ENCODE measurements around the gene SENP8.

The SENP8 gene

DNA sequence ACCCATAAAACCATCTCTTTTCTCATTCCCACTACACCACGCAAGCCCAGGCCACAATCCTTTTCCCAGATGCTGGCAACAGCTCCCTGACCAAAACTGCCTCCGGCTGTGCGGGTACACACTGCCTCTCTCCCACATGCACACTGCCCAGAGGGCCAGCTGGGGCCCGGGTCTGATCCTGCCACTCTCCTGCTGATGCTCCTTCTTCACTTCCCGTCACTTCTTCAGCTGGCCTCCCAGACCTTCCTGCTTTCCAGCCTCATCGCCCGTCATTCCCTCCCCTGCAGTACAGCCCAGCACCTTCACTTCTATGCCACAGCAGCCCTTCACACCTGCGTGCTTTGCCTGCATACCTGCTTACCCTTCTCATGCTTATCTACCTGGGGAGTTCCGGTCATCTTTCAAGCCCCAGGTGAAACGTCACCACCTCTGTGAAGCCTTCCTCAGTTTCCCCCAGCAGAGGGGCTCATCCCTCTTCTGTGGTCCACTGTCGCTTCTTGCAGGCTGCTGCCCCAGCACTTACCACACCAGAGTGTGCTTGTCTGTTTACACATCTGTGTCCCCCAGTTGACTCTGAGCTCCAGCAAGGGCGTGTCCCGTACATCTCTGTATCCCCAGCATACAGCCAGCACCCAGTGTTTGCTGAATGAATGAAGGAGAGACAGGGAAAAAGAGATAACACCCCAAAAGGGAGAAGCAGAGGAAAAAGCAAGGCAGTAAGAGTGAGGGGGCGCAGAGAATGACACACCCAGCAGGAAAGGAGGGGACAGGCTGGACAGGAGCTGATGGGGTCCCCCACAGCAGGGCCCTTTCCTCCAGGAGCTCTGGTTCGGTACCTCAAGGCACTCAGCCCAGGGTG is 57.2 kb downstream of the SENP8 start:
- no peak for DNase-seq (ENCODE audit: low read depth)

DNA sequence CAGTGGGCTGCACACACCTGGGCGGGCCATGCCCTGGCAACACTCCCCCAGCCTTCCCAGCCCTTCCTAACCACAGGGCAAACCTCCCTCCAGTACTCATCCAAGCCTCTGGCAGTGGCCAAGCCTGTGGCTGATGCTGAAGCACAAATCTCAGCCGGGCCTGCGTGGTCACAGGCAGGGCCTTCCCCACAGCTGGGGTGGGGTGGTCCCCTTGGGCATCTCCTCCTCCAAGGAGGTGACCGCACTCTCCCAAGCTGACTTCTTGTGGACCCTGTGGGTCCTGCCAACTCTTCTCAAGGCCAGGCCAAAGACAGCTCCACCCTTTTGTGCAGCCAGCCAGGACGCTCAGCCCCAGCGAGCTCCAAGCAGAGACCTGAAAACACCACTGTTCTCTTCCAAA is 58.0 kb downstream of the SENP8 start:
- DNase-seq (ENCODE audit: low read depth): no peak

DNA sequence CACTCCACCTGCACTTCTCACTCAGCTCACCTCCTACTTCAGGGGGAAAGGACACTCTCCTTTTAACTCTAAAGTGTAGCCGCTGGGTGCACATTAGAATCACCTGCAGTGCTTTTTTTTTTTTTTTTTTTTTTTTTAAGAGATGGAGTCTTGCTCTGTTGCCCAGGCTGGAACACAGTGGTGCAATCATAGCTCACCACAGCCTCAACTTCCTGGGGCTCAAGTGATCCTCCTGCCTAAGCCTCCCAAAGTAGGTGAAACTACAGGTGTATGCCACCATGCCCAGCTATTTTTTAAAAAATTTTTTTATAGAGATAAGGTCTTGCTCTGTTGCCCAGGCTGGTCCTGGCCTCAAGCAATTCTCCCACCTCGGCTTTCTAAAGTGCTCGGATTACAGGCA is 58.5 kb downstream of the SENP8 start:
- no peak for DNase-seq (ENCODE audit: low read depth)

DNA sequence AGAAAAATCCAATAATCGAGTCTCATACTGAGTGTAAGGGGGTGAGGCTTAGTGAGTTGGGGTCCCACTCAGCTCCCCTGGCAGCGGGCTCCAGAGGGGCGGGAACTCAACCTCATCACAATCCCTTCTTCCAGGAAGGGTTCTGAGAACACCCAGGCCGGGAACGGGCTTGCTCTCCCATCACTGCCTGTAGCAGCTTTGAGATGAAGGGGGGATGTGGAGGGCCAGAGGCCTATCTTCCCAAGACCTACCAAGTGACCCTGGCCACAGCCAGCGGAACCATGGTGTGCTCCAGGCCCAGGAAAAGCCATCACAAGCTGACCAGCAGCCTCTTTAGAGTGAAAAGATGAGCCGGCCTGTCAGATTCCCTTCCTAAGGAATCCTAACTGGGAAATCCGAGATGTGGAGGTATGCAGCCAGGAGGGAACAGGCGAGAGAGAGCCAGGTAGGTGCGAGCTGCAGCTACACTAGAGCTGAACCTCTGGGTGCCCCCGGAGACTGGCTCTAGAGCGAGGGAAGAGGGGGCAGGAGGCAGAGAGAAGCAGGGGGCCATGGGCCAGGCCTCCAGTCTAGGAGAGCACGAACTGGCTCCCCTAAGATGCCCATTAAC is 60.9 kb downstream of the SENP8 start:
- no peak for DNase-seq (ENCODE audit: low read depth)

DNA sequence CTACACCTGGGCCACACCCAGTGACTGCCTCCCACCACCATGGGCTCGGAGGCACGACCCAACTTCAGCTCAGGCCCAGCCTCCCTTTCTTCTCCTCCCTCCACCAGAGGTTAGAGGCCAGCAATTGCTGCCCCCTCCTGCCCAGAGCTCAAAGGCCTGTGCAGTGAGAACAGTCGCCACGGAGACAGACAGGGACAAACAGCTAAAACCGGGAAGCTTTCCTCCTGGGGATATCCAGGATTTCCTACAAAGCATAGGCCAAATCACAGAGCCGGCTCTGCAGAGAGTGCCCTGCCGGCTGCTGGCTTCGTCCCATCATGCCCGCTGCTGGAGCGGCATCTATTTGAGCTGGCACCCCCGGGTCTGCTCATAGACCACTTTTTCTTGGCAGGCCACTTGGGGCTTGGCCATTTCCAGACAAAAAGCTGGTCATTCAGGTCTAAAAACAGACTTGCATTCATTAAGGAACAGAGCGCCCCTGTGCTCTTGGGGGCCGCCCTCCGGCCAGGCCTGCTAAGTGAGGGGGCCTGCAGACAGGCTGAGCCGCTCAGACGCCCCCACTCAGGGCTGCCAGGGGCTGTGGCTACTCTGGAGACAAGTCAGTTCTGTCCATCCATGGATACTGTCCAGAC is 61.9 kb downstream of the SENP8 start:
- DNase-seq (ENCODE audit: low read depth): no peak

DNA sequence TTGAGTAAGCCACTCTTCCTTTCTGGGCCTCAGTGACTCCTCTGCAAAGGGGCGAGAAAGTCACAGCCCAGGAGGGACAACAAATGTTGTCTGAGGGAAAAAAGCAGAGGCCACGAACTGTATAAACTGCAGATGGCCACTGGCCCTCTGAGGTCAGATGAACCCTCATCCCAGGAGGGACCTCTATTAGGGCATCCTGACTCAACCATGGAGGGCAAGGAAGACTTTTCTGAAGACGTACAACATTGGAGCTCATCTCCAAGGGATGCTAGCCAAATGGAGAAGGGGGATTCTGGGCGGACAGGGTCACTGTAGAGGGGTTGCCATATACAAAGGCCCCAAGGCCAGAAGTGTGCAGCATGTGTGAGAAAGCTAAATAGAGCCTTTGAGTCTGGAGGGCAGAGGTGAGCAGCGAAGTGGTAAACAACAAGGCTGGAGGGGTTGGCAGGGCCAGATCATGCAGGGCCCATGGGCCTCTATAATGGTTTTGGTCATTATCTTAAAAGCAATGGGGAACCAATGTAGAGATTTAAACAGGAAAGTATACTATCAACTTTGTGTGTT is 62.6 kb downstream of the SENP8 start:
- no peak for DNase-seq (ENCODE audit: low read depth)

DNA sequence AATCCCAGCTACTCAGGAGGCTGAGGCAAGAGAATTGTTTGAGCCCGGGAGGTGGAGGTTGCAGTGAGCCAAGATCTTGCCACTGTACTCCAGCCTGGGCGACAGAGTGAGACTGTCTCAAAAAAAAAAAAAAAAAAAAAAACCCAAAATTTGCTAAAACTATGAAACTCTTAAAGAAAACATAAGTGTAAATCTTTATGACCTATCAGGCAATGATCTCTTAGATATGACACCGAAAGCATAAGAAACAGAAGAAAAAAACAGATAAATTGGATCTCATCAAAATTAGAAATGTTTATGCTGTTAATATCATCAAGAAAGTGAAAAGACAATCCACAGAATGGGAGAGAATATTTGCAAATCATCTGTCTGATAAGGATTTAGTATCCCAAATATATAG is 64.0 kb downstream of the SENP8 start:
- no peak for DNase-seq (ENCODE audit: low read depth)

DNA sequence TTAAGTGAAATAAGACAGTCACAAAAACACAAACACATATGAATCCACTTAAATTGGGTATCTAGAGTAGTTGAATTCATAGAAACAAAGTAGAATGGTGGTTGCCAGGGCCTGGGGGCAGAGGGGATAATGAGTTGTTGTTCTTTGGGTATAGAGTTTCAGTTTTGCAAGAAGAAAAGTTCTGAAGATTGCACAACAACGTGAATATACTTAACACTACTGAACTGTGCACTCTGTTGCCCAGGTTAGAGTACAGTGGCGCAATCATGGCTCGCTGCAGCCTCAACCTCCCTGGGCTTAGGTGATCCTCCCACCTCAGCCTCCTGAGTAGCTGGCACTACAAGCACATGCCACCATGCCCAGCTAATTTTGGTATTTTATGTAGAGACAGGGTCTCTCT is 64.5 kb downstream of the SENP8 start:
- DNase-seq (ENCODE audit: low read depth): no peak

DNA sequence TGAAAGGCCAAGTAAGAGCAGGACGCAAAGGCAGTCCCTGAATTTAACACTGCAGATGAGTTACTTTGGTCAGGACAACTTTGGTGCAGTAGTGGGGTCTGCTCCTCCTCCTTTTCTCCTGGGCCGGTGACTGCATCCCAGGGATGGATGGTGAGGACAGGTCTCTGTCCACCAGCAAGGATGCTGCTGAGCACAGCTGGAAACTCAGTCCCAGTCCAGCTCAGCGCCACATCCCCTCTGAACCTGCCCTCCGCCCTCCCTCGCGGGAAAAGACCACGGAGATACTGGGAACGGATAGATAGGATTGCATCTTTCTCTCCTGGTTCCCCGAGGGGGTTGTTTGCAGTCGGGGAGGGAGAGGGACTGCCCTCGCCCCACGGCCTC is 65.6 kb downstream of the SENP8 start:
- no peak for DNase-seq (ENCODE audit: low read depth)

DNA sequence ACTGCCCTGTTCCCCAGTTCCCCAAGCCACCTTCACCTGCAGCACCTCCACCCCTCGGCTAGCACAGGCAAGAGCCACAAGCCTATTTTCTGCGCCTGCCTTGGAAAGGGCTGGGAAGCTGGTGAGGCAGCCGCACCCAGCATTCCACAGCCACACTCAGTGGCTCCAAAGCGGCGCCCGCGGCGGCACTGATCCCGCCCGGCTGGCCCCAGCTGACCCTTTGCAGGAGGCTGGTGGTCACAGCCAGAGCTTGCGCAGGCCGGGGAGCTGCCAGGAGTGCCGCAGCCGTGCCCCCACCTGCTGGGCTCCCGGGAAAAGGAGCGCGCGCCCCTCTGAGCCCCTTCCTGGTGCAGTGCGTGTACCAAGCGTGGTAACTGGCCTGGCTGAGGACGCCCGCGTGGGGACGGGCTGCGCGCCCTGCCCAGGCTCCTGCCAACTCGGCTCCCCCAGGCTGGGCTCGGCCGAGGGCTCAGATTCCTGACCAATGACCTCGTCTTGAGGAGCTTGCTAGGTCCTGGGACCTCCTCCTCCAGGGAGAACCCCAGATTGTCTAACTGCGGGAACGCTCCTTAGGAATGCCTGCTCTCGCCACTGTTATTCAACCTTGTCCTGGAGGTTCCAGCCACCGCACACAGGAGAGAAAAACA is 66.1 kb downstream of the SENP8 start:
- DNase-seq (ENCODE audit: low read depth): no peak

DNA sequence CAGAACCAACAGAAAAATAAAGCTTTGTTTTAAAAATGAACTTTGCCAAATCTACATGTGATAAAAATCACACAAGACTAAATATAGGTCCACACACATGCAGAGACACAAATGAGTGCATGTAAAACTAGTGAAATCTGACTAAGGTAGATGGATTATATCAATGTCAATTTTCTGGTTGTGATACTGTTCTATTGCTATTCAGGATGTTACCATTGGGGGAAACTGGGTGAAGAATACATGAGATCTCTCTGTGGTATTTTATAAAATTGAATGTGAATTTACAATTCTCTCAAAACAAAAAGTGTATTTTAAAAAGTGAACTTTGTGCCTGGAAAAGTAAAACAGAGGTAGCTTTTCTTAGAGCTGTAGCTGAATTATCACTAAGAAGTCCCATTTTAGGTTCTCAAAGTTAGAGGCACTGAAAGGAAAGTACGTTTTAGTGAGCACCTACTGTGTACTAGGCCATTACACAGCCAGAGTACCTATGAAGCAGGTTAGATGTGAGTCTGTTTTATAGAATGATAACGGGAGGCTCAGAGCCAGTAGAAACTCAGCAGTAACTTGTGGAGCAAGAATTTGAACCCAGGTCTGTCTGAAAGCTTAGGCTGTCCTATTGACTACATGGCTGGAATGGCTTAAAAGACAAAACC is 71.2 kb downstream of the SENP8 start:
- DNase-seq (ENCODE audit: low read depth): no peak

DNA sequence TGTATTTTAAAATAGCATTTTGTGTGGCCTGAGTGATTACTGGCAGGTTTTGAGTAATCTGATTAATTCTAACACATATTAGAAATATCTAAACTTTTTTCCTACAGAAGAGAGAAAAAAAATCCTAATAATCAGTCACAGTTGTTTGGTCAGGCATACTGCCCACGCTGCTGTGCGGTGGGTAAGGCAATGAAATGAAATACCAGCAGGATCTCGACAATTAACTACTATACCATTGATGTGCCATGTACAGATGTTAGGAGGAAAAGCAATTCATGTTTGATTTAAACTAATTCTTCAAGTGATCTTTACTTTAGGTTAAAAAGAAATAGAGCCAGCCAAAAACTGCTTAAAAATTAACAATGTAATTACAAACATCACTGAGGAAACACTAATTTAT is 74.2 kb downstream of the SENP8 start:
- DNase-seq (ENCODE audit: low read depth): no peak

Measured in activated T-cell treated with anti-CD3 and anti-CD28 coated beads for 48 hours (primary cell).